K562 (cell line): ENCODE measurements around the gene COPS8. TPM values are rescaled to one million over a fixed set of nuclear protein-coding genes. Genes with fewer than 3 reads are reported as not detected.

ENCODE experiments used
- ATAC-seq: fragments of 200-7000 bp; cut with Tn5 transposase; 3 replicates; pipeline ENCODE4 v1.9.1; 2020; ENCODE audit warnings: moderate library complexity
- BruUV-seq: library from RNA; stranded (reverse); fragments of 400-500 nt; replicated peaks from 2 replicates; lab custom pipeline; 2021; lab: Mats Ljungman, UMichigan
- CTCF ChIA-PET: fragments of 300-600 bp; formaldehyde crosslinking; extraction: SDS; loops from one replicate; lab custom pipeline; 2021; ENCODE audit warnings: low intra/inter-chr PET ratio; lab: Yijun Ruan, JAX
- POLR2A ChIA-PET: fragments of 300-600, 350-650 bp; sonication (Branson Sonifier 250); formaldehyde crosslinking; extraction: SDS; loops from one replicate; lab custom pipeline; 2021; ENCODE audit warnings: antibody characterized with exemption, inconsistent platforms; lab: Yijun Ruan, JAX
- DNase-seq, 4 experiments: peaks; one replicate each; pipeline versions ENCODE4 v3.0.0 to v3.0.0-alpha.2; 2011 to 2018; ENCODE audit warnings: low spot score in 3 of 4, mixed read lengths in 3 of 4; ENCODE audit errors: extremely low read depth in 1 of 4
- FAIRE-seq: peaks from 2 replicates; lab custom pipeline; 2011; peaks lifted over from hg19 to GRCh38; lab: Jason Lieb, UNC
- H2AFZ ChIP-seq: 2 replicates; pipeline ENCODE4 v1.6.0; 2011; ENCODE audit warnings: low read depth, low read length, control low read depth, inconsistent platforms
- H3K27ac ChIP-seq: fragments of 200-600 bp; 3 replicates; pipeline ENCODE4 v1.8.0; 2011; ENCODE audit warnings: low read depth, mild to moderate bottlenecking, control low read depth, inconsistent platforms, low read length, moderate library complexity, mixed read lengths; ENCODE audit errors: extremely low read depth
- H3K27me3 ChIP-seq, 2 experiments: fragments of 300-600 bp in 1 of 2; 2 replicates in 1 of 2; 3 replicates in 1 of 2; pipeline versions ENCODE4 v1.6.0 to v1.8.0; 2011; ENCODE audit warnings: inconsistent platforms in 2 of 2, low read length in 2 of 2, mild to moderate bottlenecking in 1 of 2, mixed read lengths in 1 of 2, moderate library complexity in 1 of 2; ENCODE audit not compliant: control insufficient read depth in 2 of 2, insufficient read depth in 2 of 2
- H3K36me3 ChIP-seq: fragments of 300-600 bp; 3 replicates; pipeline ENCODE4 v1.8.0; 2011; ENCODE audit warnings: mild to moderate bottlenecking, low read length, inconsistent platforms; ENCODE audit not compliant: control insufficient read depth, insufficient read depth
- H3K4me1 ChIP-seq, 2 experiments: fragments of 200-600 bp in 1 of 2; replicated peaks in 1 of 2; 2 replicates in 1 of 2; 3 replicates in 1 of 2; pipeline versions ENCODE4 v1.5.1 to v1.8.0; 2011; ENCODE audit warnings: inconsistent platforms in 2 of 2, low read length in 2 of 2, mild to moderate bottlenecking in 1 of 2, mixed read lengths in 1 of 2, moderate library complexity in 1 of 2; ENCODE audit not compliant: control insufficient read depth in 2 of 2, insufficient read depth in 2 of 2
- H3K4me2 ChIP-seq: 2 replicates; pipeline ENCODE4 v1.6.1; 2011; ENCODE audit warnings: low read length, control low read depth, inconsistent platforms, mixed read lengths; ENCODE audit not compliant: insufficient read depth
- H3K4me3 ChIP-seq: fragments of 200-600 bp; sonication (generic), shearing (Covaris generic); 2 replicates; pipeline ENCODE4 v1.5.1; 2016; ENCODE audit warnings: control low read depth, inconsistent platforms
- H3K79me2 ChIP-seq: fragments of 200-600 bp; 3 replicates; pipeline ENCODE4 v1.8.0; 2011; ENCODE audit warnings: low read length, inconsistent platforms; ENCODE audit not compliant: control insufficient read depth, insufficient read depth
- H3K9ac ChIP-seq, 2 experiments: 2 replicates each; pipeline versions ENCODE4 v1.6.0 to v1.6.1; 2011; ENCODE audit warnings: low read depth in 2 of 2, low read length in 2 of 2, control low read depth in 1 of 2, inconsistent platforms in 1 of 2, mild to moderate bottlenecking in 1 of 2, mixed read lengths in 1 of 2; ENCODE audit not compliant: insufficient read depth in 1 of 2
- H3K9me1 ChIP-seq: one replicate; pipeline ENCODE4 v1.6.0; 2011; ENCODE audit warnings: inconsistent platforms, mild to moderate bottlenecking, low read length, moderate library complexity; ENCODE audit not compliant: control insufficient read depth, insufficient read depth
- H3K9me3 ChIP-seq: replicated peaks from 2 replicates; pipeline ENCODE4 v1.5.1; 2011; ENCODE audit warnings: low read depth, low read length, inconsistent platforms; ENCODE audit not compliant: control insufficient read depth, insufficient read depth
- H4K20me1 ChIP-seq: replicated peaks from 2 replicates; pipeline ENCODE4 v1.6.1; 2011; ENCODE audit warnings: low read length, inconsistent platforms, mixed read lengths; ENCODE audit not compliant: control insufficient read depth, insufficient read depth
- CBX2 ChIP-seq: fragments of 200-600 bp; sonication (generic); IDR thresholded peaks from one replicate; pipeline ENCODE4 v1.6.1; 2012; ENCODE audit warnings: mild to moderate bottlenecking, low read length, inconsistent platforms; ENCODE audit not compliant: insufficient read depth, poor library complexity, severe bottlenecking
- DNMT1 ChIP-seq: fragments of 450-650 bp; IDR thresholded peaks from 2 replicates; pipeline ENCODE4 v1.6.1; 2016; ENCODE audit warnings: antibody characterized with exemption, mild to moderate bottlenecking
- MBD1 ChIP-seq: fragments of 250-450 bp; sonication (Bioruptor Pico); IDR thresholded peaks from 2 replicates; pipeline ENCODE4 v1.8.0; 2022; ENCODE audit warnings: inconsistent platforms
- NFYB ChIP-seq: IDR thresholded peaks from 2 replicates; pipeline ENCODE4 v1.6.1; 2011; ENCODE audit warnings: mild to moderate bottlenecking, moderate library complexity; ENCODE audit not compliant: insufficient read length; ENCODE audit errors: extremely low read depth
- PATZ1 ChIP-seq: fragments of 250-450 bp; sonication (Bioruptor Pico); IDR thresholded peaks from 2 replicates; pipeline ENCODE4 v1.5.0; 2020; ENCODE audit warnings: mild to moderate bottlenecking, borderline replicate concordance
- POLR3A ChIP-seq: IDR thresholded peaks from 2 replicates; pipeline ENCODE4 v1.6.1; 2011; ENCODE audit warnings: borderline replicate concordance, mild to moderate bottlenecking, moderate library complexity; ENCODE audit not compliant: insufficient read length, insufficient read depth; ENCODE audit errors: extremely low read depth
- RERE ChIP-seq: sonication (generic); formaldehyde crosslinking; IDR thresholded peaks from 2 replicates; pipeline ENCODE4 v1.8.0; 2023; ENCODE audit warnings: missing genetic modification reagents, mild to moderate bottlenecking, borderline replicate concordance
- TFAP4 ChIP-seq: sonication (generic); formaldehyde crosslinking; IDR thresholded peaks from 2 replicates; pipeline ENCODE4 v1.8.0; 2022; ENCODE audit warnings: missing genetic modification reagents, mild to moderate bottlenecking, moderate library complexity, borderline replicate concordance
- ZFX ChIP-seq: sonication (generic); formaldehyde crosslinking; IDR thresholded peaks from 2 replicates; pipeline ENCODE4 v1.8.0; 2022; ENCODE audit warnings: mild to moderate bottlenecking, missing genetic modification reagents, moderate library complexity
- ZNF311 ChIP-seq: fragments of 250-450 bp; sonication (Bioruptor Pico); IDR thresholded peaks from 2 replicates; pipeline ENCODE4 v1.4.0; 2020; ENCODE audit warnings: mild to moderate bottlenecking, moderate library complexity
- ZNF445 ChIP-seq: fragments of 250-450 bp; sonication (Bioruptor Pico); IDR thresholded peaks from 2 replicates; pipeline ENCODE4 v1.4.0; 2020; ENCODE audit warnings: low read depth, mild to moderate bottlenecking, moderate library complexity
- WGBS: fragments of 100-300 bp; shearing (Covaris generic); methylation state at CpG from one replicate; pipeline ENCODE4 v1.1.6; 2016; ENCODE audit warnings: low coverage, mixed read lengths; ENCODE audit not compliant: insufficient coverage; ENCODE audit errors: missing lambda C conversion rate; 5-methylcytosine and 5-hydroxymethylcytosine counted together
- in situ Hi-C: fragments of 300-500 bp; cut with MboI; formaldehyde crosslinking; loops from 4 replicates; pipeline ENCODE4 v1.15.0; 2018; ENCODE audit warnings: inconsistent platforms, mixed read lengths
- intact Hi-C: fragments of 100-400 bp; cut with micrococcal nuclease; formaldehyde crosslinking; loops from 2 replicates; pipeline ENCODE4 v1.14.2; 2022
- polyA plus RNA-seq, 8 experiments: library from polyadenylated mRNA; depleted of rRNA in 4 of 8; stranded (reverse) in 5 of 8; unstranded in 3 of 8; fragments of >200 nt; fragmentation: Nextera tagmentation in 2 of 8; fragmentation: Illumina TruSeq in 1 of 8; extraction: Ambion mirVana in 2 of 8; extraction: Trizol in 1 of 8; gene quantifications; 2 replicates each; pipeline versions ENCODE4 v1.2.1 to v1.2.3, GENCODE V29; 2011 to 2014; ENCODE audit warnings: inconsistent platforms in 1 of 8, missing spikeins in 1 of 8
- total RNA-seq, 7 experiments: library from RNA; depleted of rRNA in 6 of 7; stranded (reverse); fragments of >200 nt in 6 of 7; fragmentation: Illumina TruSeq in 2 of 7; extraction: Trizol in 2 of 7; gene quantifications; 2 replicates each; pipeline versions ENCODE4 v1.2.1 to v1.2.3, GENCODE V29; 2011 to 2021; ENCODE audit warnings: low replicate concordance in 1 of 7

COPS8 gene
- total and polyA plus RNA-seq, 9 of the 15 experiments (the other 6 are each of a cell fraction or from before 2014, with no cell fraction given), result 28.2 to 97.3 (median 58.9) TPM

GRCh38 chr2:237057893-237058300 is 27.8 kb upstream of the COPS8 start:
- Histone ChIP-seq H3K9me3 (no peaks in the 10 kb centered on the region), H3K79me2 (no peaks in the 10 kb centered on the region), H3K4me1 (no peaks in the 10 kb centered on the region), H3K36me3 (no peaks in the 10 kb centered on the region), H3K27ac (no peak overlapping the region), H3K27me3 (peaks cover 0 to 37% of the 10 kb centered on the region in 2 experiments; a peak in 3 of 5 replicates), H3K4me3 (no peak overlapping the region), H3K9me1 (peaks cover 2% of the 10 kb centered on the region), H2AFZ (no peak overlapping the region), H3K9ac (no peak overlapping the region), H4K20me1 (peaks cover 5% of the 10 kb centered on the region; the same call in 1 of the 2 replicates), H3K4me2 (no peak overlapping the region)
- 2% methylated on average over 5 of the region's 5 CpGs for WGBS
- intact Hi-C loops, result no loop called here
- no TSS peak for BruUV-seq
- ATAC-seq (no peak), DNase-seq (no peak), FAIRE-seq (no peak)
- in situ Hi-C loops, result loop anchor here (10.0 to 25.0 kb wide), 2 partner anchors 546 to 713 kb away; a partner anchor contains a TSS
- ChIA-PET CTCF (interaction anchor here (0.6 kb wide), 1 partner anchor 776 kb away, joined by 3 read pairs; no protein-coding TSS in a partner anchor), POLR2A (no interaction called here)
- no peak for TF ChIP-seq DNMT1
- no peak for TF ChIP-seq POLR3A
- no peak for TF ChIP-seq ZNF445
- TF ChIP-seq CBX2, result no peak
- no peak for TF ChIP-seq RERE
- no peak for TF ChIP-seq NFYB
- TF ChIP-seq ZNF311, result no peak
- TF ChIP-seq ZFX (CRISPR knock-in tag), result no peak
- TF ChIP-seq PATZ1 (CRISPR knock-in tag), result no peak
- TF ChIP-seq TFAP4, result no peak
- no peak for TF ChIP-seq MBD1 (CRISPR knock-in tag)
